HS-27A (cell line): ENCODE measurements around the gene MSANTD1.

Experiments used
- DNase-seq: peaks from one replicate; pipeline ENCODE4 v3.0.0-alpha.2; 2012; ENCODE audit warnings: low read depth, missing footprints

Gene MSANTD1

GRCh38 chr4:3217266-3217665, 31.7 kb upstream of the MSANTD1 start:
- no peak for DNase-seq

DNA sequence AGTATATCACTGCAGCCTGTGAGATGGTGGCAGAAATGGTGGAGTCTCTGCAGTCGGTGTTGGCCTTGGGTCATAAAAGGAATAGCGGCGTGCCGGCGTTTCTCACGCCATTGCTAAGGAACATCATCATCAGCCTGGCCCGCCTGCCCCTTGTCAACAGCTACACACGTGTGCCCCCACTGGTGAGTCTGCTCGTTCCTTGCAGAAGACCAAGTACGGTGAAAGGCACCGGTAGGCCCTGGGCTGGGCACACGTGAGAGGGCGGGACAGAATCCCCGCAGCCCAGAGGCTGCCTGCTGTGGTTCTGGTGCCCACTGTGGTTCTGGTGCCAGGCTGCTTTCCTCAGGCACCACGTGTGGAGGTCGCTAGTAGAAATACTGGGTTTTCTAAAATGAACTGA, 31.2 kb upstream of the MSANTD1 start:
- no peak for DNase-seq

DNA sequence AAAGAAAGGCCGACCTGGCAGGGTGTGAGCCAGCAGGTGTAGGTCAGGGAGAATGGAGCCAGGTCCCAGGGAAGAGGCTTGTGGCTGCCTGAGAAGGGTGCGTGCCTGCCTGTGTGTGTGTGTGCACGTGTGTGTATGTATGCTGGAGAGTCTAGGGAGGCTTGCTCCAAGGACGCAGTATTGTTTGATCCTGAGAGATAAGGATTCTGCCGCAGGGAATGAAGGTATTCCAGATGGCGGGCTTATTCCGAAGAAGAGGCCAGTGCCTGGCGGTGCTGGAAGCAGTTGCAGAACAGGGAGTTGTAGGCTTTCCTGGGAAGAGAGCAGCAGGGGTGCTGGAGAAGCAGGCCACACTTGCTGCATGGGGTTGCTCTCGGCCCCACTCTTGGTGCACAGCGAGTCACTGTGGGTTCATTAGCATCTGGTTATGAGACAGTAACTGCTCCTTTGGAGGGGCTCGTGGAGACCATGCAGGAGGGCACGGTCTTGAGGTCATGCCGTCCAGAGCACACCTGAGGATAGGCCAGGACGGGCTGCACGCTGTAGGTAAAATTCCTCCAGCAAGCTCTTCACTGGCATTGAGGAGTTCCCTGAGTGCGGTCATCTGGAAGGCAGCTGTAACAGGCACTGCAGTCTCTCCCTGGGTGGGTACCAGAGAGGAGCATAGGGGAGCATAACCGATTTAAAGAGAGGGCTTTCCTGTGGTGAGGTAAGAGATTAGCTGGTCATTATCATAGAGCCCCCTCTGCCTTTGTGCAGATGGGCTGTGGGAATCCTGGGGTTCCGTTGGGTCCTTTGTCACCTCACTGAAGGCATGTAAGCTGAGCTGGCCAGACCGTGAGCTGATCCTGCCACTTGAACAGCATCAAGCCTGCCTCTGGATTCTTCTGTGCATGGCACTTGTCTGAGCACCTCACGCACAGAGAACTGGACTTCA, 29.9 kb upstream of the MSANTD1 start:
- no peak for DNase-seq

DNA sequence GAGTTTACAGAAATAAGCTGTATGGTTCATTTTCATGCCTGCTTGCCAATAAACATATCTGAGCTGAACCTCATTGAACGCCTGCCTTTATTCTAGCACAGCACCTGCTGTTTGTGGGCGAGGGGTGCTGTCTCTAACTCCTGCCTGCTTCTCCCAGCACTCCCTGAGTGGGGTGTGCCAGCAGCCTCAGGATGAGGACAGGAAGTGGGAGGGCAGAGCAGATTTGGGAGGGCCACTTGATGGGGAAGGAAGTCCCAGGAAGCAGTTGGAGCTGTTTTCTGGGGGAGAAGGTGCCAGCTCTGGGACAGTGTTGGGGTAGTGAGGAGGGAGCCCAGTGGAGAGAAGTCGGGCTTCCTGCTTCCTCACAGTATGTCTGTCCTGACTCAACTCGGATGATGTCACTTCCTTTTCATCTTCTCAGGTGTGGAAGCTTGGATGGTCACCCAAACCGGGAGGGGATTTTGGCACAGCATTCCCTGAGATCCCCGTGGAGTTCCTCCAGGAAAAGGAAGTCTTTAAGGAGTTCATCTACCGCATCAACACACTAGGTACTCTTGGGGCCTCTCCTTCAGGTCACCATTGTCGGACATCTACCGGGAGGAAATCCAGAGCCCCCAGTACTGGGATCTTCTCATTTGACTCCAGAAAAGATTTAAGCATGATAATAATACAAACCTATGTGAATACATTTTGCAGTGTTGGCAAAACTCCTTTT, 29.0 kb upstream of the MSANTD1 start:
- no peak for DNase-seq

GRCh38 chr4:3220476-3221183, 28.3 kb upstream of the MSANTD1 start:
- DNase-seq = no peak

GRCh38 chr4:3221184-3221494, 27.8 kb upstream of the MSANTD1 start:
- DNase-seq = no peak

GRCh38 chr4:3221996-3222395, 27.0 kb upstream of the MSANTD1 start:
- no peak for DNase-seq

GRCh38 chr4:3223346-3223745, 25.6 kb upstream of the MSANTD1 start:
- no peak for DNase-seq

DNA sequence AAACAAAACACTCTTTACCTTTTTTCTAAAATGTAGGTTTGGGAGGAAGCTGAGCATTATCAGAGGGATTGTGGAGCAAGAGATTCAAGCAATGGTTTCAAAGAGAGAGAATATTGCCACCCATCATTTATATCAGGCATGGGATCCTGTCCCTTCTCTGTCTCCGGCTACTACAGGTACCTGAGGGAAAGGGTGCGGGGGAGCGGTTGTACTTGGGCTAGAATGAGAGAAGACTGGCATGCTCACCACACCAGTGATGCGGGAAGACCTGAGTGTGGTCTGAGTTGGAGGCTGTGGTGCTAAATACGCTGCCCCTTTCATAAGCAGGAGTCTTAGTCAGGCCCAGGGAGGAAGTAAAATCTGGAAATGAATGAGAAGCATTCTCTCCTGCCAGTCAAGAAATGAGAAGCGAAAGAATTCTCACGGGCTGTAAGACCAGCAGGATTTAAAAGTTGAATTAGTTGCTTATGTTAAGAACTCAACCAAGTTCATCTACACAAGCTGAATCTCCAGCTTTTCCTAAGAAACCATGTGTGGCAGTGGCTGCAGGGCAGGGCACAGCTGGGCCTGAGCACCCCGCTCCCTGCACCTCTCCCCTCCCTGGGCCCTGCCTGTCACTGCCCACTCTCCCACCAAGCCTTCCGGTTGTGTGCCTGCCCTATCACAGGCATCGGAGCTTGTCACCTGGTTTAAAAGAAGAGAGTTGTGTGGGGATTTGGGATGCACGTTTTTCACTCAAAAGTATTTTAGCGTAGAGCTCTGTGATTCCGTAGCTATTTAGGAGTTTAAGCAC, 24.8 kb upstream of the MSANTD1 start:
- DNase-seq = no peak

- no peak for DNase-seq
Measured at GRCh38 chr4:3225071-3225850, 23.7 kb upstream of the MSANTD1 start.

DNA sequence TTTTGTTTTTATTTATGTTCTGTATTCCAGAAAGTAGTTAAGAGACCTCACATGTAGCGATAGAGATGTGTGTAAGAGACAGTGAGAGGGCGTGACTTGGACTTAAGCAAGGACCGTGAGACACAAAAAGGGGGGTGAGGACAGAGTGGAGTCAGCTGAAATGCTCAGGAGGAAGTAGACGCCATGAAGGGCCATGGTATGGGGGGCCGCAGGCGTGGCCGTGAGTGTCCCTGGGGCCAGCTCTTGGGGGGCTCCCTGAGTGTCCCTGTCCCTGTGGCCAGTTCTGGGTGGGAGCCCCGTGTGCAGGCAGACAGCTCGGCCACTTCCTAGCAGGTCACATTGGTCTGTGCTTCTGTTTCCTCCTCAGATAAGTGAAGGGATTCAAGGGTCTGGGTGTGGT, 23.0 kb upstream of the MSANTD1 start:
- no peak for DNase-seq

DNA sequence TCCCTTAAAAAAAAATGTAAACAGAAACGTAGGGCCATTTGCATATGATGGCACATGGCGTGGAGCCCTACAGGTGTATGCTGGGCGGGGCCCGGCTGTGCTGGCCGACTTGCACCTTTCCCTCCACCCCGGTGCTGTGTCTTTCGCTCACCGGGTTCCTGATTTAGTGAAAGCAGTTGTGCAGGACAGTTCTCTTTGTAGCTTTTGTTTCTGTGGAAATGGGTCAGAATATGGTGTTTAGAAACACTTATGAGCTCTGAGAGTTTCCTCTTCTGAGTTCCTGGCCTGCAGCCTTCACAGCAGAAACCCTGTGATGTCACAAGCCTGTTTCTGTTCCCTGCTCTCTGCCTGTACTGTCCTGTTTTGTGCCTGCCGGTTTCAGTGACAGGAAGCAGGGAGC, 22.5 kb upstream of the MSANTD1 start:
- DNase-seq = no peak

DNA sequence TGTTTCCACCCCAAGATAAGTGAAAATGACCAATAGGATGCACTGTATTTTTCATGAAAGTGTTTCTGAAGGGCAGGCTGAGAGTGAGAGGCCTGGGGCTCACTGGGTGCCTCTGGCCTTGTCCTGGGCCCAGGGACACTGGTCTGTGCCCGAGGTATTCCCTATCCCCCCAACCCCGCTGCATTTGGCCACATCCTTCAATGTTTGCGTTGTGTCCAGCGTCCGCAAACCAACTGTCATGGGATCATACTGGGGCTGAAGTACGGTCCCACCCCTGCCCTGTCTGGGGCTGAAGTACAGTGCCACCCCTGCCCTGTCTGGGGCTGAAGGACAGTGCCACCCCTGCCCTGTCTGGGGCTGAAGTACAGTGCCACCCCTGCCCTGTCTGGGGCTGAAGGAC, 22.0 kb upstream of the MSANTD1 start:
- no peak for DNase-seq

- DNase-seq = no peak
Measured at GRCh38 chr4:3227878-3228675, 20.9 kb upstream of the MSANTD1 start.

- DNase-seq = no peak
Measured at GRCh38 chr4:3228881-3229280, 20.1 kb upstream of the MSANTD1 start.

GRCh38 chr4:3229328-3229727, 19.6 kb upstream of the MSANTD1 start:
- DNase-seq = no peak

DNA sequence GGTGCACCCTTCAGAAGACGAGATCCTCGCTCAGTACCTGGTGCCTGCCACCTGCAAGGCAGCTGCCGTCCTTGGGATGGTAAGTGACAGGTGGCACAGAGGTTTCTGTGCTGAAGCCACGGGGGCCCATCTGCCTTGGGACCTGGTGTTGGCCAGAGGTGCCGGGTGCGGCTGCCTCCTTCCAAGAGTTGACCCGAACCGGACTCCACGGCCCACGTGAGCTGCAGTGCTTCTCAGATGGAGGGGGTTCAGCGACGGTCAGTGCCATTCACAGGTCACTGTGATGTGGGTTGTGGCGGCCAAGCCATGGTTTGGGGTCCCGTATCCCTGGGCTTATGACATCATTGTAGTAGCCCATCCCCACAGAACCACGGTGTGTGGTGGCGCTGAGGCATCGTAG, 19.0 kb upstream of the MSANTD1 start:
- no peak for DNase-seq

GRCh38 chr4:3231471-3231870, 17.5 kb upstream of the MSANTD1 start:
- no peak for DNase-seq

GRCh38 chr4:3232001-3232400, 17.0 kb upstream of the MSANTD1 start:
- no peak for DNase-seq

- no peak for DNase-seq
Measured at GRCh38 chr4:3232871-3233271, 16.1 kb upstream of the MSANTD1 start.
